Thyroid gland (tissue), 4 donors: ENCODE results near the gene TMEM52.

ENCODE experiments used
- POLR2A ChIP-seq, 2 donors: fragments of 450-650 bp; IDR thresholded peaks; one replicate each; pipeline ENCODE4 v1.6.1; 2017; ENCODE audit warnings: antibody characterized with exemption in 2 of 2, mild to moderate bottlenecking in 2 of 2, moderate library complexity in 1 of 2
- TF ChIP-seq, protein P1 (sequence below), 6 experiments: fragments of 200-600 bp in 3 of 6; fragments of 450-650 bp in 3 of 6; sonication (generic) in 3 of 6; IDR thresholded peaks; one replicate each; pipeline ENCODE4 v1.5.1; 2016 to 2019; ENCODE audit warnings: antibody characterized with exemption in 6 of 6, mild to moderate bottlenecking in 2 of 6, inconsistent platforms in 1 of 6, moderate library complexity in 1 of 6

- TF ChIP-seq, protein P1, sequence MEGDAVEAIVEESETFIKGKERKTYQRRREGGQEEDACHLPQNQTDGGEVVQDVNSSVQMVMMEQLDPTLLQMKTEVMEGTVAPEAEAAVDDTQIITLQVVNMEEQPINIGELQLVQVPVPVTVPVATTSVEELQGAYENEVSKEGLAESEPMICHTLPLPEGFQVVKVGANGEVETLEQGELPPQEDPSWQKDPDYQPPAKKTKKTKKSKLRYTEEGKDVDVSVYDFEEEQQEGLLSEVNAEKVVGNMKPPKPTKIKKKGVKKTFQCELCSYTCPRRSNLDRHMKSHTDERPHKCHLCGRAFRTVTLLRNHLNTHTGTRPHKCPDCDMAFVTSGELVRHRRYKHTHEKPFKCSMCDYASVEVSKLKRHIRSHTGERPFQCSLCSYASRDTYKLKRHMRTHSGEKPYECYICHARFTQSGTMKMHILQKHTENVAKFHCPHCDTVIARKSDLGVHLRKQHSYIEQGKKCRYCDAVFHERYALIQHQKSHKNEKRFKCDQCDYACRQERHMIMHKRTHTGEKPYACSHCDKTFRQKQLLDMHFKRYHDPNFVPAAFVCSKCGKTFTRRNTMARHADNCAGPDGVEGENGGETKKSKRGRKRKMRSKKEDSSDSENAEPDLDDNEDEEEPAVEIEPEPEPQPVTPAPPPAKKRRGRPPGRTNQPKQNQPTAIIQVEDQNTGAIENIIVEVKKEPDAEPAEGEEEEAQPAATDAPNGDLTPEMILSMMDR (IDR thresholded peaks at IDR 0.05): no peak
- no peak for TF ChIP-seq POLR2A (IDR thresholded peaks at IDR 0.05)
Measured at GRCh38 chr1:1956586-1957532, 37.8 kb upstream of the TMEM52 start.
